HEK293T (cell line): ENCODE results near the gene PTGR1.

Source experiments
- ARNT ChIP-seq: fragments of 450-650 bp; IDR thresholded peaks from 2 replicates; pipeline ENCODE4 v1.6.1; 2017; ENCODE audit warnings: mild to moderate bottlenecking
- BHLHE40 ChIP-seq: fragments of 450-650 bp; IDR thresholded peaks from 2 replicates; pipeline ENCODE4 v1.6.1; 2016; ENCODE audit warnings: mild to moderate bottlenecking, moderate library complexity, borderline replicate concordance
- ELF4 ChIP-seq: fragments of 450-650 bp; IDR thresholded peaks from 2 replicates; pipeline ENCODE4 v1.6.1; 2017; ENCODE audit warnings: antibody characterized with exemption
- FOXA1 ChIP-seq: fragments of 450-650 bp; IDR thresholded peaks from 2 replicates; pipeline ENCODE4 v1.6.1; 2016; ENCODE audit warnings: mild to moderate bottlenecking
- FOXK2 ChIP-seq: fragments of 450-650 bp; IDR thresholded peaks from 2 replicates; pipeline ENCODE4 v1.6.1; 2016; ENCODE audit warnings: mild to moderate bottlenecking
- FOXM1 ChIP-seq: fragments of 450-650 bp; IDR thresholded peaks from 2 replicates; pipeline ENCODE4 v1.6.1; 2017; ENCODE audit warnings: mild to moderate bottlenecking, borderline replicate concordance
- HDGF ChIP-seq: fragments of 450-650 bp; IDR thresholded peaks from 2 replicates; pipeline ENCODE4 v1.6.1; 2017; ENCODE audit warnings: antibody characterized with exemption, borderline replicate concordance
- L3MBTL2 ChIP-seq: fragments of 450-650 bp; conservative IDR thresholded peaks from 2 replicates; pipeline ENCODE4 v1.6.1; 2016; ENCODE audit warnings: mild to moderate bottlenecking
- LEF1 ChIP-seq: fragments of 450-650 bp; IDR thresholded peaks from 2 replicates; pipeline ENCODE4 v1.6.1; 2017; ENCODE audit warnings: mild to moderate bottlenecking, borderline replicate concordance
- NFRKB ChIP-seq: fragments of 450-650 bp; IDR thresholded peaks from 2 replicates; pipeline ENCODE4 v1.6.1; 2016; ENCODE audit warnings: mild to moderate bottlenecking, moderate library complexity
- SP1 ChIP-seq: fragments of 450-650 bp; IDR thresholded peaks from 2 replicates; pipeline ENCODE4 v1.6.1; 2017
- SUZ12 ChIP-seq: fragments of 450-650 bp; IDR thresholded peaks from 2 replicates; pipeline ENCODE4 v1.6.1; 2016; ENCODE audit warnings: mild to moderate bottlenecking
- TARDBP ChIP-seq: fragments of 450-650 bp; IDR thresholded peaks from 2 replicates; pipeline ENCODE4 v1.6.1; 2016
- ZNF384 ChIP-seq: fragments of 450-650 bp; IDR thresholded peaks from 2 replicates; pipeline ENCODE4 v1.6.1; 2016

DNA sequence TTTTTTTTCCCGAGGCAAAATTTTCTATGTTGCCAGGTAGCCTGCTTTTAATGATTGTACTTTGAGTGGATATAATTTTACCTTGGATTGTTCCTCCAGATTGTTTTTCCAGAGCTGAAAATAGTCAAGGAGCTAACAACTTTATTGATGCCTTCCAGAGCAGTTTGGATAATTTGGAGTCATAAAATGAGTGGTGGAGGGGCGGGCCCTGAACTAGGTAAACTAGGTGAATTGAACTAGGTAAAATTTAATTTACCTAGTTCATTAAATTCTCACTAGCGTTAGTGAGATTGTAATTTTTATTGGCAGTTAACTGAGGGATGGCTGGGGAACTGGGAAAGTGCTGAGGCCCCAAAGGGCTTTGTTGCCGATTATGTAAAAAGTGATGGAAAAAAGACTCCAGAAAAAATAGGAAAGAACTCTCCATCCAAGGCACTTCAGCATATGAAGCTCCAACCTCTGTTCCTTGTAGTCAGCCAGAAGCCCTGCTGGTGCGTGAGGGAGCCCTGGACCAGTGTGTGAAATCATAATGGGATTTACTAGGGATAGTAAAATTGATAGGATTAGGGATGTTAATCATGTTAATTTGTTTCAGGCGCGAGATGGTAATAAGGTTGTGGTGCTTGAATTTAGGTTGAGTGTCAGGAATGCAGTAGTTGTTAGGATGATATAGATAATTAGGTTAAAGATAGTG is 33.4 kb upstream of the PTGR1 start:
- no peak for TF ChIP-seq BHLHE40
- TF ChIP-seq FOXA1, result no peak
- TF ChIP-seq FOXM1, result no peak
- TF ChIP-seq L3MBTL2, result no peak
- no peak for TF ChIP-seq NFRKB
- no peak for TF ChIP-seq SP1
- no peak for TF ChIP-seq TARDBP
- no peak for TF ChIP-seq FOXK2
- no peak for TF ChIP-seq ARNT
- no peak for TF ChIP-seq ELF4
- no peak for TF ChIP-seq SUZ12
- TF ChIP-seq ZNF384, result no peak
- no peak for TF ChIP-seq HDGF
- no peak for TF ChIP-seq LEF1
